H9 (cell line): ENCODE measurements around the gene PHF11. TPM values are rescaled to one million over a fixed set of nuclear protein-coding genes. Genes with fewer than 3 reads are reported as not detected.

ENCODE experiments used
- DNase-seq: peaks from one replicate; pipeline ENCODE4 v3.0.0-alpha.2; 2017
- H2AFZ ChIP-seq: one replicate; pipeline ENCODE4 v1.6.1; 2013; ENCODE audit warnings: mild to moderate bottlenecking, low read length, control low read depth, moderate library complexity
- H2AK5ac ChIP-seq: 2 replicates; pipeline ENCODE4 v1.6.1; 2013; ENCODE audit warnings: low read length, control low read depth, mixed read lengths; ENCODE audit not compliant: insufficient read length
- H2BK120ac ChIP-seq: one replicate; pipeline ENCODE4 v1.6.1; 2013; ENCODE audit warnings: low read depth, mild to moderate bottlenecking, low read length, control low read depth, inconsistent platforms; ENCODE audit not compliant: poor library complexity, severe bottlenecking
- H2BK12ac ChIP-seq: 2 replicates; pipeline ENCODE4 v1.6.1; 2013; ENCODE audit warnings: low read length, control low read depth, mixed read lengths, low read depth; ENCODE audit not compliant: insufficient read length
- H2BK15ac ChIP-seq: 2 replicates; pipeline ENCODE4 v1.6.1; 2013; ENCODE audit warnings: low read depth, low read length, control low read depth
- H2BK20ac ChIP-seq: one replicate; pipeline ENCODE4 v1.6.1; 2013; ENCODE audit warnings: low read depth, mild to moderate bottlenecking, low read length, control low read depth, inconsistent platforms; ENCODE audit not compliant: poor library complexity, severe bottlenecking
- H2BK5ac ChIP-seq: 2 replicates; pipeline ENCODE4 v1.6.1; 2013; ENCODE audit warnings: low read length, control low read depth, mixed read lengths; ENCODE audit not compliant: insufficient read length
- H3K14ac ChIP-seq: 2 replicates; pipeline ENCODE4 v1.6.1; 2013; ENCODE audit warnings: low read length, control low read depth; ENCODE audit not compliant: insufficient read depth
- H3K18ac ChIP-seq: 2 replicates; pipeline ENCODE4 v1.6.1; 2013; ENCODE audit warnings: low read depth, mild to moderate bottlenecking, mixed read lengths, low read length, control low read depth; ENCODE audit not compliant: insufficient read length
- H3K23ac ChIP-seq: 2 replicates; pipeline ENCODE4 v1.6.1; 2013; ENCODE audit warnings: low read length, control low read depth, mixed read lengths, low read depth; ENCODE audit not compliant: insufficient read length
- H3K23me2 ChIP-seq: 2 replicates; pipeline ENCODE4 v1.6.1; 2013; ENCODE audit warnings: low read depth, mild to moderate bottlenecking, mixed read lengths, low read length, control low read depth; ENCODE audit not compliant: insufficient read length, poor library complexity, severe bottlenecking
- H3K27ac ChIP-seq: 2 replicates; pipeline ENCODE4 v1.5.1; 2013; ENCODE audit warnings: low read length, control low read depth, mixed read lengths, low read depth; ENCODE audit not compliant: insufficient read length
- H3K27me3 ChIP-seq: 2 replicates; pipeline ENCODE4 v1.6.1; 2013; ENCODE audit warnings: low read length, control low read depth, inconsistent platforms; ENCODE audit not compliant: insufficient read depth
- H3K4ac ChIP-seq: 2 replicates; pipeline ENCODE4 v1.6.1; 2013; ENCODE audit warnings: low read depth, mild to moderate bottlenecking, control low read depth, inconsistent platforms, low read length, moderate library complexity
- H3K4me1 ChIP-seq: 2 replicates; pipeline ENCODE4 v1.6.1; 2013; ENCODE audit warnings: low read length, control low read depth, inconsistent platforms; ENCODE audit not compliant: insufficient read depth
- H3K4me2 ChIP-seq: 2 replicates; pipeline ENCODE4 v1.6.1; 2013; ENCODE audit warnings: low read length, control low read depth, mixed read lengths; ENCODE audit not compliant: insufficient read length, insufficient read depth
- H3K56ac ChIP-seq: 2 replicates; pipeline ENCODE4 v1.6.1; 2013; ENCODE audit warnings: low read depth, mild to moderate bottlenecking, mixed read lengths, low read length, control low read depth; ENCODE audit not compliant: insufficient read length
- H3K79me1 ChIP-seq: 2 replicates; pipeline ENCODE4 v1.6.1; 2013; ENCODE audit warnings: low read depth, mild to moderate bottlenecking, moderate library complexity, low read length, control low read depth, inconsistent platforms; ENCODE audit not compliant: insufficient read depth, poor library complexity, severe bottlenecking
- H3K79me2 ChIP-seq: 2 replicates; pipeline ENCODE4 v1.6.1; 2013; ENCODE audit warnings: low read length, control low read depth, inconsistent platforms; ENCODE audit not compliant: insufficient read depth
- H3K9ac ChIP-seq: 2 replicates; pipeline ENCODE4 v1.6.1; 2013; ENCODE audit warnings: low read length, control low read depth, mixed read lengths; ENCODE audit not compliant: insufficient read length; ENCODE audit errors: extremely low read depth
- H3K9me3 ChIP-seq: one replicate; pipeline ENCODE4 v1.6.1; 2013; ENCODE audit warnings: low read depth, low read length, inconsistent platforms; ENCODE audit not compliant: control insufficient read depth
- H3T11ph ChIP-seq: one replicate; pipeline ENCODE4 v1.6.1; 2013; ENCODE audit warnings: mild to moderate bottlenecking, low read length, control low read depth, inconsistent platforms
- H4K20me1 ChIP-seq: one replicate; pipeline ENCODE4 v1.6.1; 2013; ENCODE audit not compliant: control insufficient read depth, insufficient read length, insufficient read depth
- H4K5ac ChIP-seq: 2 replicates; pipeline ENCODE4 v1.6.1; 2013; ENCODE audit warnings: low read depth, mild to moderate bottlenecking, mixed read lengths, low read length, control low read depth; ENCODE audit not compliant: insufficient read length
- H4K8ac ChIP-seq: replicated peaks from 2 replicates; pipeline ENCODE4 v1.6.1; 2013; ENCODE audit warnings: low read length, control low read depth, mixed read lengths, low read depth; ENCODE audit not compliant: insufficient read length
- H4K91ac ChIP-seq: 2 replicates; pipeline ENCODE4 v1.6.1; 2013; ENCODE audit warnings: low read depth, mild to moderate bottlenecking, moderate library complexity, mixed read lengths, low read length, control low read depth; ENCODE audit not compliant: insufficient read length
- H3K27ac Mint-ChIP-seq, 3 experiments: 2 replicates in 2 of 3; 3 replicates in 1 of 3; pipeline ENCODE4 v1.8.0; 2020 to 2021; ENCODE audit warnings: mixed read lengths in 3 of 3, mild to moderate bottlenecking in 1 of 3, moderate library complexity in 1 of 3
- H3K27me3 Mint-ChIP-seq: 2 replicates; pipeline ENCODE4 v1.8.0; 2021; ENCODE audit warnings: low read depth, mild to moderate bottlenecking, moderate library complexity, mixed read lengths
- H3K36me3 Mint-ChIP-seq, 3 experiments: 2 replicates in 2 of 3; 3 replicates in 1 of 3; pipeline ENCODE4 v1.8.0; 2020 to 2021; ENCODE audit warnings: low read depth in 3 of 3, mixed read lengths in 3 of 3; ENCODE audit not compliant: insufficient read depth in 1 of 3
- H3K4me1 Mint-ChIP-seq, 2 experiments: 2 replicates each; pipeline ENCODE4 v1.8.0; 2020; ENCODE audit warnings: mixed read lengths in 2 of 2
- H3K4me3 Mint-ChIP-seq, 2 experiments: 2 replicates in 1 of 2; 3 replicates in 1 of 2; pipeline ENCODE4 v1.8.0; 2020 to 2021; ENCODE audit warnings: mild to moderate bottlenecking in 2 of 2, mixed read lengths in 2 of 2, moderate library complexity in 1 of 2
- H3K9me3 Mint-ChIP-seq, 2 experiments: 2 replicates in 1 of 2; 3 replicates in 1 of 2; pipeline ENCODE4 v1.8.0; 2020; ENCODE audit warnings: mild to moderate bottlenecking in 2 of 2, mixed read lengths in 2 of 2, moderate library complexity in 1 of 2
- CTCF ChIP-seq: fragments of 200-600 bp; sonication (generic); conservative IDR thresholded peaks from 3 replicates; pipeline ENCODE4 v1.8.0; 2021; ENCODE audit warnings: antibody characterized with exemption, mild to moderate bottlenecking
- WGBS: extraction: QIAGEN DNeasy Blood & Tissue Kit; methylation state at CpG from one replicate; pipeline ENCODE4 v1.1.7; 2013; ENCODE audit warnings: missing lambda C conversion rate, low lambda C conversion rate, mixed read lengths; ENCODE audit not compliant: insufficient read length; ENCODE audit errors: extremely low coverage; 5-methylcytosine and 5-hydroxymethylcytosine counted together
- total RNA-seq: library from RNA; stranded (reverse); gene quantifications from 2 replicates; pipeline ENCODE4 v1.2.1, GENCODE V29; 2021

PHF11 gene
- total RNA-seq, 1 experiment from 2014 or later, result 13.5 TPM

GRCh38 chr13:49545661-49546060 is 49.9 kb downstream of the PHF11 start:
- no peak overlapping the region for H3K4ac ChIP-seq
- no peak overlapping the region for H2BK12ac ChIP-seq
- H2BK5ac ChIP-seq, result no peak overlapping the region
- Mint-ChIP-seq H3K27ac (no peak overlapping the region), H3K27me3 (no peaks in the 10 kb centered on the region), H3K36me3 (peaks cover 13 to 66% (median 32%) of the 10 kb centered on the region in 3 experiments; a peak in 6 of 7 replicates), H3K4me3 (no peak overlapping the region), H3K4me1 (peaks cover 4% of the 10 kb centered on the region in 2 experiments; a peak in 1 of 4 replicates), H3K9me3 (no peaks in the 10 kb centered on the region)
- no peak overlapping the region for H3K23ac ChIP-seq
- H2BK15ac ChIP-seq, result no peak overlapping the region
- no peak overlapping the region for H4K91ac ChIP-seq
- H3K9ac ChIP-seq, result no peak overlapping the region
- H3K27me3 ChIP-seq, result no peaks in the 10 kb centered on the region
- no peak overlapping the region for H2AFZ ChIP-seq
- H3K14ac ChIP-seq, result no peak overlapping the region
- H3K23me2 ChIP-seq, result no peaks in the 10 kb centered on the region
- H3K56ac ChIP-seq, result no peak overlapping the region
- H2BK120ac ChIP-seq, result no peak overlapping the region
- WGBS, result no CpG with 5 or more reads among the region's 4 CpGs
- no peak overlapping the region for H4K8ac ChIP-seq
- TF ChIP-seq CTCF, result no peak
- no peak overlapping the region for H3K27ac ChIP-seq
- no peak overlapping the region for H2BK20ac ChIP-seq
- no peak overlapping the region for H4K5ac ChIP-seq
- no peaks in the 10 kb centered on the region for H4K20me1 ChIP-seq
- no peak overlapping the region for H2AK5ac ChIP-seq
- DNase-seq, result no peak
- no peak overlapping the region for H3K4me2 ChIP-seq
- H3K4me1 ChIP-seq, result no peaks in the 10 kb centered on the region
- no peaks in the 10 kb centered on the region for H3K9me3 ChIP-seq
- no peaks in the 10 kb centered on the region for H3K79me2 ChIP-seq
- no peak overlapping the region for H3K18ac ChIP-seq
- H3K79me1 ChIP-seq, result peaks cover 4% of the 10 kb centered on the region
- H3T11ph ChIP-seq, result no peak overlapping the region
